ENCODE results near the gene POF1B. TPM values are rescaled to one million over a fixed set of nuclear protein-coding genes. Genes with fewer than 3 reads are reported as not detected.
"Not testable (repeated sequence)": the region's sequence is repeated elsewhere in the genome, so short reads cannot be mapped to it uniquely, and the experiment has no call there.

POF1B gene
- total RNA-seq, 1 experiment from 2014 or later = 1.1 TPM

DNA sequence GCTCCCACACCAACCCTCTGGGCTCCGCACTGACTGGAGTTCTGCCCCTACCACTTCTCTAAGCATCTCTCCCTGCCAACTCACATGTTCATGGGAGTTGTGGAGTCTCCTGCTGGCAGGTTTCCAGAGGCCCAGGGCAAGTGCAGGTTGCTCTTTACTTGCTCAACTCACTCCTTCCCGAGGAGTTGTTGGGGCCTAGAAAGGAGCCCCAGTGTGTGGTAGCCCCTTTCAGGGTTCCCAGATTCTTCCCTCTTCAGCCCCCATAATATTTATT lies 52.5 kb downstream of the POF1B start:
- DNase-seq (ENCODE audit: unreplicated experiment) = no peak
- no peaks in the 10 kb centered on the region for H3K27me3 Mint-ChIP-seq (ENCODE audit: insufficient read depth, unreplicated experiment)
- POLR2A ChIA-PET = no interaction called here
- H3K4me1 Mint-ChIP-seq (ENCODE audit: insufficient read depth, unreplicated experiment) = no peaks in the 10 kb centered on the region
- H3K4me3 Mint-ChIP-seq (ENCODE audit: unreplicated experiment) = no peak overlapping the region
- no peak overlapping the region for H3K27ac Mint-ChIP-seq (ENCODE audit: low read depth, unreplicated experiment)
- TF ChIP-seq, protein P1, sequence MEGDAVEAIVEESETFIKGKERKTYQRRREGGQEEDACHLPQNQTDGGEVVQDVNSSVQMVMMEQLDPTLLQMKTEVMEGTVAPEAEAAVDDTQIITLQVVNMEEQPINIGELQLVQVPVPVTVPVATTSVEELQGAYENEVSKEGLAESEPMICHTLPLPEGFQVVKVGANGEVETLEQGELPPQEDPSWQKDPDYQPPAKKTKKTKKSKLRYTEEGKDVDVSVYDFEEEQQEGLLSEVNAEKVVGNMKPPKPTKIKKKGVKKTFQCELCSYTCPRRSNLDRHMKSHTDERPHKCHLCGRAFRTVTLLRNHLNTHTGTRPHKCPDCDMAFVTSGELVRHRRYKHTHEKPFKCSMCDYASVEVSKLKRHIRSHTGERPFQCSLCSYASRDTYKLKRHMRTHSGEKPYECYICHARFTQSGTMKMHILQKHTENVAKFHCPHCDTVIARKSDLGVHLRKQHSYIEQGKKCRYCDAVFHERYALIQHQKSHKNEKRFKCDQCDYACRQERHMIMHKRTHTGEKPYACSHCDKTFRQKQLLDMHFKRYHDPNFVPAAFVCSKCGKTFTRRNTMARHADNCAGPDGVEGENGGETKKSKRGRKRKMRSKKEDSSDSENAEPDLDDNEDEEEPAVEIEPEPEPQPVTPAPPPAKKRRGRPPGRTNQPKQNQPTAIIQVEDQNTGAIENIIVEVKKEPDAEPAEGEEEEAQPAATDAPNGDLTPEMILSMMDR (IDR thresholded peaks at IDR 0.05; ENCODE audit: unreplicated experiment) = no peak
- H3K9me3 Mint-ChIP-seq (ENCODE audit: unreplicated experiment) = peaks cover 7% of the 10 kb centered on the region
- CTCF ChIA-PET = no interaction called here
- no TSS peak for BruUV-seq (replicated peaks)
- intact Hi-C loops (cut with micrococcal nuclease) = no loop called here
- no peaks in the 10 kb centered on the region for H3K36me3 Mint-ChIP-seq (ENCODE audit: insufficient read depth, unreplicated experiment)

DNA sequence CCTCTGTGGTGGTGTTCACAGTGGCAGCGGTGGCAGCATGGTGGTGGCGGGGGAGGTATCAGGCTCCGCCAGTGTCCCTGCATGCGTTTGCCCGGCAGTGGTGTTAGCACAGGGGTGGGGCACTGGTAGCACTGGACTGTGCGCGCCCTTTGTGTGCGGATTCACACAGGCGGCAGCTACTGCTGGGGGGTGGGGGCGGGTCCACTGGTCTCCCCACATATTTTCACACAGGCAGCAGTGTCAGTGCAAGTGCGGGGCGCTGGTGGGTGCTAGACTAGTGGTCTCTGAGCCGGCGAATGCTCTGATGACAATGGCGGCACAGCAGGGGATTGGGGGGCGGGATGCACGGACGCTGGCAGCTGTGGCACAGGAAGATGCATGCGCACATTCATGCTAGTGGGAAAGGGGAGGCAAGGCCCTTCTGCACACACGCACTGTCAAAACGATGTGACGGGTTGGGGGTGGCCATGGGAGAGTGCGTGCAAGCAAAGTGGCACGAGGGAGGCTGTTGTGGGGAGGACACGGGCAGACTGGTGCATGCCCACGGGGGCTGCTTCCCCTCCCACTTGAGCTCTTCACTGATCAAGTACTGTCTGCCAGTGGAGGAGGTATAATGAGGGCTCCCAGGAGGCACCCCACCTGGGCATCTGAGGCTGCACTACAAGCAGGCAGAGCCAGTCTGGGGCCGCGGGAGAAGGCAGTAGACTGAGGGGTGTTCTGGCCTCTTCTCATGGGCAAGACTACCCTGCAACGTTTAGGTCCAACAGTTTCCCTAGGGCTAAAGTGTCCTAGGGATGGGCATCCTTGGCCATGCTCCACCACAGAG lies 53.0 kb downstream of the POF1B start:
- CTCF ChIA-PET = no interaction called here
- TF ChIP-seq, protein P1 (IDR thresholded peaks at IDR 0.05; ENCODE audit: unreplicated experiment) = no peak
- Mint-ChIP-seq H3K36me3 (ENCODE audit: insufficient read depth, unreplicated experiment) (no peaks in the 10 kb centered on the region), H3K4me3 (ENCODE audit: unreplicated experiment) (no peak overlapping the region), H3K27ac (ENCODE audit: low read depth, unreplicated experiment) (no peak overlapping the region), H3K9me3 (ENCODE audit: unreplicated experiment) (peaks cover 7% of the 10 kb centered on the region), H3K4me1 (ENCODE audit: insufficient read depth, unreplicated experiment) (no peaks in the 10 kb centered on the region), H3K27me3 (ENCODE audit: insufficient read depth, unreplicated experiment) (no peaks in the 10 kb centered on the region)
- no peak for DNase-seq (ENCODE audit: unreplicated experiment)
- intact Hi-C loops (cut with micrococcal nuclease) = no loop called here
- BruUV-seq (replicated peaks) = no TSS peak
- POLR2A ChIA-PET = no interaction called here

DNA sequence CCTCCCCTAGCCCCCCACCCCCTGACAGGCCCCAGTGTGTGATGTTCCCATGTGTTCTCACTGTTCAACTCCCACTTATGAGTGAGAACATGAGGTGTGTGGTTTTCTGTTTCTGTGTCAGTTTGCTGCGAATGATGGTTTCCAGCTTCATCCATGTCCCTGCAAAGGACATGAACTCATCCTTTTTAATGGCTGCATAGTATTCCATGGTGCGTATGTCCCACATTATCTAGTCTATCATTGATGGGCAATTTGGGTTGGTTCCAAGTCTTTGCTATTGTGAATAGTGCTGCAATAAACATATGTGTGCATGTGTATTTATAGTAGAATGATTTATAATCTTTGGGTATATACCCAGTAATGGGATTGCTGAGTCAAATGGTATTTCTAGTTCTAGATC lies 68.1 kb downstream of the POF1B start:
- H3K4me1 Mint-ChIP-seq (ENCODE audit: insufficient read depth, unreplicated experiment); H3K9me3 Mint-ChIP-seq (ENCODE audit: unreplicated experiment); H3K27ac Mint-ChIP-seq (ENCODE audit: low read depth, unreplicated experiment); H3K27me3 Mint-ChIP-seq (ENCODE audit: insufficient read depth, unreplicated experiment); POLR2A ChIA-PET; DNase-seq (ENCODE audit: unreplicated experiment); BruUV-seq (replicated peaks); H3K36me3 Mint-ChIP-seq (ENCODE audit: insufficient read depth, unreplicated experiment); intact Hi-C loops (cut with micrococcal nuclease); CTCF ChIA-PET; H3K4me3 Mint-ChIP-seq (ENCODE audit: unreplicated experiment): not testable (repeated sequence)

DNA sequence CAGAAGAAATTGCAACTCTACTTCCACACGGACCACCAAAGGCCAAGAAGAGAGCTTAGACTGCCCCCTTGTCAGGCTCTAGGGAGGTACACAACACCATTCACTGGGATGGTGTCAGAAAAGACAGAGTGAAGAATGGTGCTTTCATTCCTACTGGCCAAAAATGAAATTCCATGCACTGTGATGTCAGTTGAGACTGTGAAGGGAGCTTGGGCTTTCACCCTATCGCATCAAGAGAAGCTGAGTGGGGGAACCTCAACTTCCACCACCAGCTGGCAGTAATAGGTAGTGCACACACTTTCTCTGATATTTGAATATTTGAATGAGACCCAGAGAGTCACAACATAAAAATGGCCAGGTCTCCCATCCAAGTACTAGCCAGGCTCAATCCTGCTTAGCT lies 69.7 kb downstream of the POF1B start:
- no TSS peak for BruUV-seq (replicated peaks)
- POLR2A ChIA-PET = no interaction called here
- Mint-ChIP-seq H3K27ac (ENCODE audit: low read depth, unreplicated experiment) (no peak overlapping the region), H3K4me1 (ENCODE audit: insufficient read depth, unreplicated experiment) (no peaks in the 10 kb centered on the region), H3K4me3 (ENCODE audit: unreplicated experiment) (no peak overlapping the region), H3K27me3 (ENCODE audit: insufficient read depth, unreplicated experiment) (no peaks in the 10 kb centered on the region), H3K9me3 (ENCODE audit: unreplicated experiment) (peaks cover 5% of the 10 kb centered on the region), H3K36me3 (ENCODE audit: insufficient read depth, unreplicated experiment) (no peaks in the 10 kb centered on the region)
- CTCF ChIA-PET = no interaction called here
- DNase-seq (ENCODE audit: unreplicated experiment) = no peak
- TF ChIP-seq, protein P1 (IDR thresholded peaks at IDR 0.05; ENCODE audit: unreplicated experiment) = no peak
- intact Hi-C loops (cut with micrococcal nuclease) = no loop called here

DNA sequence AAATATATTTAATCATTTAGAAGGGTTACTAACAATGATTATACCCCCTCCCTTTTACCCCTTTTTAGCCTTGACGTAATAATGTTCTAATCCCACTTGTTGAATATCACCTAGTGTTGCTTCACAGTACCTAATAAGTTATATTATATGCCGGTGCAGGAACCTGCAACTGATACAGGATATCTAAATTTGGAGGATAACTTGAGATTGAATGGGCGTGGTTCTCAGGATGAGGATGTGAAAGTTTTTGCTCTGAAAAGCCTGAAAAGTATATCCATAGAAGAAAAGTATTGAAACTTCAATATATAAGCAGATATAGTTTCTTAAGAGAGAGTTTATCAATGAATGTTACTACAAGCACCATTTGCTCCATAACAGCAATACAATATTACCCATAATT lies 75.9 kb downstream of the POF1B start:
- no peak for DNase-seq (ENCODE audit: unreplicated experiment)
- TF ChIP-seq, protein P1 (IDR thresholded peaks at IDR 0.05; ENCODE audit: unreplicated experiment) = no peak
- ChIA-PET CTCF (no interaction called here), POLR2A (no interaction called here)
- Mint-ChIP-seq H3K36me3 (ENCODE audit: insufficient read depth, unreplicated experiment) (no peaks in the 10 kb centered on the region), H3K9me3 (ENCODE audit: unreplicated experiment) (peaks cover 7% of the 10 kb centered on the region), H3K4me3 (ENCODE audit: unreplicated experiment) (no peak overlapping the region), H3K27me3 (ENCODE audit: insufficient read depth, unreplicated experiment) (no peaks in the 10 kb centered on the region), H3K4me1 (ENCODE audit: insufficient read depth, unreplicated experiment) (no peaks in the 10 kb centered on the region), H3K27ac (ENCODE audit: low read depth, unreplicated experiment) (no peak overlapping the region)
- intact Hi-C loops (cut with micrococcal nuclease) = no loop called here
- BruUV-seq (replicated peaks) = no TSS peak

Measured in MCF 10A (cell line).